ENCODE measurements around the gene TTBK2. TPM values are rescaled to one million over a fixed set of nuclear protein-coding genes. Genes with fewer than 3 reads are reported as not detected.
"Not testable (repeated sequence)": the region's sequence is repeated elsewhere in the genome, so short reads cannot be mapped to it uniquely, and the experiment has no call there.

The TTBK2 gene
- polyA plus RNA-seq, 1 donor (not counting 4 experiments of a cell fraction or from before 2014, with no cell fraction given), result 7.3 TPM

GRCh38 chr15:42955518-42955917 is 34.9 kb upstream of the TTBK2 start:
- Histone ChIP-seq H3K79me2 (ENCODE audit: control insufficient read depth, insufficient read depth, low read length) (no peaks in the 10 kb centered on the region), H3K27me3 (ENCODE audit: control insufficient read depth, extremely low read depth, insufficient read depth, low read length) (no peaks in the 10 kb centered on the region), H3K9me1 (ENCODE audit: control insufficient read depth, extremely low read depth, insufficient read depth, low read length) (no peaks in the 10 kb centered on the region), H3K4me1 (ENCODE audit: control insufficient read depth, extremely low read depth, insufficient read depth, low read length) (peaks cover 21% of the 10 kb centered on the region), H3K9me3 (ENCODE audit: control insufficient read depth, low read depth, low read length) (peaks cover 4% of the 10 kb centered on the region), H2AFZ (ENCODE audit: control insufficient read depth, low read length) (no peak overlapping the region), H3K4me3 (ENCODE audit: control insufficient read depth in 2 of 3, extremely low read depth in 1 of 3, insufficient read depth in 2 of 3, low read depth in 1 of 3, low read length in 3 of 3) (no peak overlapping the region), H3K4me2 (ENCODE audit: control insufficient read depth, extremely low read depth, insufficient read depth, low read depth, low read length) (peak overlapping the region; percentile 61), H3K36me3 (ENCODE audit: control insufficient read depth in 2 of 2, extremely low read depth in 1 of 2, insufficient read depth in 2 of 2, low read length in 2 of 2) (peaks cover 18 to 32% of the 10 kb centered on the region in 2 experiments), H3K27ac (ENCODE audit: control insufficient read depth, insufficient read depth, low read length) (peak overlapping the region; percentile 83), H4K20me1 (ENCODE audit: control insufficient read depth, extremely low read depth, insufficient read depth, low read length) (no peaks in the 10 kb centered on the region), H3K9ac (ENCODE audit: control insufficient read depth, extremely low read depth, insufficient read depth, low read length) (no peak overlapping the region)
- TF ChIP-seq EZH2 (IDR thresholded peaks at IDR 0.05; ENCODE audit: low read length) (no peak), CTCF (optimal IDR thresholded peaks at IDR 0.05 in 1 of 3, IDR thresholded peaks at IDR 0.05 in 1 of 3, conservative IDR thresholded peaks at IDR 0.05 in 1 of 3; ENCODE audit: extremely low read depth in 1 of 3, insufficient read depth in 2 of 3, low read length in 3 of 3) (no peak)
- dilution Hi-C loops (cut with MboI; ENCODE audit: extremely low pct_ligation_motif_present, low sequenced_read_pairs), result no loop called here
- DNase-seq (ENCODE audit: low read depth, low spot score), result peak; percentile 84
- FAIRE-seq, result peak; percentile 77

- no peak overlapping the region for H2AFZ ChIP-seq (ENCODE audit: control insufficient read depth, low read length)
- no peaks in the 10 kb centered on the region for H4K20me1 ChIP-seq (ENCODE audit: control insufficient read depth, extremely low read depth, insufficient read depth, low read length)
- no peaks in the 10 kb centered on the region for H3K9me1 ChIP-seq (ENCODE audit: control insufficient read depth, extremely low read depth, insufficient read depth, low read length)
- H3K4me1 ChIP-seq (ENCODE audit: control insufficient read depth, extremely low read depth, insufficient read depth, low read length), result peaks cover 21% of the 10 kb centered on the region
- no peaks in the 10 kb centered on the region for H3K27me3 ChIP-seq (ENCODE audit: control insufficient read depth, extremely low read depth, insufficient read depth, low read length)
- TF ChIP-seq CTCF (optimal IDR thresholded peaks at IDR 0.05 in 1 of 3, IDR thresholded peaks at IDR 0.05 in 1 of 3, conservative IDR thresholded peaks at IDR 0.05 in 1 of 3; ENCODE audit: extremely low read depth in 1 of 3, insufficient read depth in 2 of 3, low read length in 3 of 3), result no peak
- TF ChIP-seq EZH2 (IDR thresholded peaks at IDR 0.05; ENCODE audit: low read length), result no peak
- no peak overlapping the region for H3K4me3 ChIP-seq (ENCODE audit: control insufficient read depth in 2 of 3, extremely low read depth in 1 of 3, insufficient read depth in 2 of 3, low read depth in 1 of 3, low read length in 3 of 3)
- peaks cover 4% of the 10 kb centered on the region for H3K9me3 ChIP-seq (ENCODE audit: control insufficient read depth, low read depth, low read length)
- peak; percentile 17 for FAIRE-seq
- dilution Hi-C loops (cut with MboI; ENCODE audit: extremely low pct_ligation_motif_present, low sequenced_read_pairs), result no loop called here
- DNase-seq (ENCODE audit: low read depth, low spot score), result no peak
- no peaks in the 10 kb centered on the region for H3K79me2 ChIP-seq (ENCODE audit: control insufficient read depth, insufficient read depth, low read length)
- peaks cover 16 to 31% of the 10 kb centered on the region in 2 experiments for H3K36me3 ChIP-seq (ENCODE audit: control insufficient read depth in 2 of 2, extremely low read depth in 1 of 2, insufficient read depth in 2 of 2, low read length in 2 of 2)
- H3K4me2 ChIP-seq (ENCODE audit: control insufficient read depth, extremely low read depth, insufficient read depth, low read depth, low read length), result no peak overlapping the region
- H3K9ac ChIP-seq (ENCODE audit: control insufficient read depth, extremely low read depth, insufficient read depth, low read length), result no peak overlapping the region
- H3K27ac ChIP-seq (ENCODE audit: control insufficient read depth, insufficient read depth, low read length), result no peak overlapping the region
Observed at GRCh38 chr15:42954291-42954690, 33.7 kb upstream of the TTBK2 start.

- H3K9me3 ChIP-seq (ENCODE audit: control insufficient read depth, low read depth, low read length); dilution Hi-C loops (cut with MboI; ENCODE audit: extremely low pct_ligation_motif_present, low sequenced_read_pairs); H3K4me3 ChIP-seq (ENCODE audit: control insufficient read depth in 2 of 3, extremely low read depth in 1 of 3, insufficient read depth in 2 of 3, low read depth in 1 of 3, low read length in 3 of 3); H3K4me1 ChIP-seq (ENCODE audit: control insufficient read depth, extremely low read depth, insufficient read depth, low read length); H3K79me2 ChIP-seq (ENCODE audit: control insufficient read depth, insufficient read depth, low read length); H3K27ac ChIP-seq (ENCODE audit: control insufficient read depth, insufficient read depth, low read length); H3K4me2 ChIP-seq (ENCODE audit: control insufficient read depth, extremely low read depth, insufficient read depth, low read depth, low read length); H3K27me3 ChIP-seq (ENCODE audit: control insufficient read depth, extremely low read depth, insufficient read depth, low read length); H3K9ac ChIP-seq (ENCODE audit: control insufficient read depth, extremely low read depth, insufficient read depth, low read length); H4K20me1 ChIP-seq (ENCODE audit: control insufficient read depth, extremely low read depth, insufficient read depth, low read length); FAIRE-seq; H2AFZ ChIP-seq (ENCODE audit: control insufficient read depth, low read length); DNase-seq (ENCODE audit: low read depth, low spot score); H3K9me1 ChIP-seq (ENCODE audit: control insufficient read depth, extremely low read depth, insufficient read depth, low read length): not testable (repeated sequence)
- peaks cover 18 to 22% of the 10 kb centered on the region in 2 experiments for H3K36me3 ChIP-seq (ENCODE audit: control insufficient read depth in 2 of 2, extremely low read depth in 1 of 2, insufficient read depth in 2 of 2, low read length in 2 of 2)
Observed at GRCh38 chr15:42948898-42949297, 28.3 kb upstream of the TTBK2 start.

Measured in keratinocyte (primary cell).